HepG2 (cell line): ENCODE measurements around the gene NME7.
"Not testable (repeated sequence)": the region's sequence is repeated elsewhere in the genome, so short reads cannot be mapped to it uniquely, and the experiment has no call there.

Source experiments
- ADNP ChIP-seq: sonication (generic); formaldehyde crosslinking; IDR thresholded peaks from 2 replicates; pipeline ENCODE4 v1.4.0; 2020; ENCODE audit warnings: missing genetic modification reagents
- CBFB ChIP-seq: sonication (generic); formaldehyde crosslinking; IDR thresholded peaks from 2 replicates; pipeline ENCODE4 v1.4.0; 2020; ENCODE audit warnings: missing genetic modification reagents
- CTCF ChIP-seq: sonication (generic); formaldehyde crosslinking; IDR thresholded peaks from 2 replicates; pipeline ENCODE4 v1.5.0; 2020; ENCODE audit warnings: mild to moderate bottlenecking, missing genetic modification reagents, moderate library complexity
- ELF4 ChIP-seq: sonication (generic); formaldehyde crosslinking; IDR thresholded peaks from 2 replicates; pipeline ENCODE4 v1.5.0; 2020; ENCODE audit warnings: missing genetic modification reagents, mild to moderate bottlenecking, moderate library complexity, borderline replicate concordance
- EZH2 ChIP-seq: conservative IDR thresholded peaks from 2 replicates; pipeline ENCODE4 v1.6.1; 2012; ENCODE audit warnings: mild to moderate bottlenecking, low read depth, low read length, moderate library complexity
- HNF4G ChIP-seq, 2 experiments: sonication (generic) in 1 of 2; formaldehyde crosslinking in 1 of 2; IDR thresholded peaks; 2 replicates each; pipeline versions ENCODE4 v1.4.0 to v1.6.1; 2011 to 2020; ENCODE audit warnings: borderline replicate concordance in 2 of 2, low read depth in 2 of 2, mild to moderate bottlenecking in 2 of 2, low read length in 1 of 2, missing genetic modification reagents in 1 of 2, moderate library complexity in 1 of 2
- IRF2 ChIP-seq: IDR thresholded peaks from 2 replicates; pipeline ENCODE4 v1.6.1; 2018; ENCODE audit warnings: missing genetic modification reagents, missing compliant biosample characterization
- KLF16 ChIP-seq, 2 experiments: sonication (generic) in 1 of 2; formaldehyde crosslinking in 1 of 2; IDR thresholded peaks; 2 replicates each; pipeline versions ENCODE4 v1.6.1 to v1.8.0; 2016 to 2023; ENCODE audit warnings: missing genetic modification reagents in 2 of 2, missing compliant biosample characterization in 1 of 2
- NFKBIZ ChIP-seq: IDR thresholded peaks from 2 replicates; pipeline ENCODE4 v1.6.1; 2018; ENCODE audit warnings: missing genetic modification reagents, missing compliant biosample characterization
- PCBP1 ChIP-seq: fragments of 200-400 bp; formaldehyde crosslinking; IDR thresholded peaks from 2 replicates; pipeline ENCODE4 v1.6.1; 2017; ENCODE audit warnings: mild to moderate bottlenecking, low read depth, low read length, borderline replicate concordance
- POLR2A ChIP-seq, 2 experiments: IDR thresholded peaks; 2 replicates each; pipeline ENCODE4 v1.6.1; 2011; ENCODE audit warnings: low read depth in 2 of 2, low read length in 2 of 2, mild to moderate bottlenecking in 1 of 2, moderate library complexity in 1 of 2; ENCODE audit not compliant: insufficient read depth in 1 of 2
- RELA ChIP-seq: sonication (generic); formaldehyde crosslinking; IDR thresholded peaks from 2 replicates; pipeline ENCODE4 v1.4.0; 2020; ENCODE audit warnings: missing genetic modification reagents
- ZBTB4 ChIP-seq: sonication (generic); formaldehyde crosslinking; IDR thresholded peaks from 2 replicates; pipeline ENCODE4 v1.4.0; 2020; ENCODE audit warnings: missing genetic modification reagents, mild to moderate bottlenecking, borderline replicate concordance

DNA sequence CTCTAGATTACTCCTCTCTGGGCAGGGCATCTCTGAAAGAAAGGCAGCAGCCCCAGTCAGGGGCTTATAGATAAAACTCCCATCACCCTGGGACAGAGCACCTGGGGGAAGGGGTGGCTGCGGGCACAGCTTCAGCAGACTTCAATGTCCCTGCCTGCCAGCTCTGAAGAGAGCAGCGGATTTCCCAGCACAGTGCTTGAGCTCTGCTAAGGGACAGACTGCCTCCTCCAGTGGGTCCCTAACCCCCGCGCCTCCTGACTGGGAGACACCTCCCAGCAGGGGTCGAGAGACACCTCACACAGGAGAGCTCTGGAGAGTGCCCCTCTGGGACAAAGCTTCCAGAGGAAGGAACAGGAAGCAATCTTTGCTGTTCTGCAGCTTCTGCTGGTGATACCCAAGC, 40.7 kb upstream of the NME7 start:
- TF ChIP-seq CTCF (CRISPR knock-in tag); RELA; NFKBIZ; CBFB; IRF2 (CRISPR knock-in tag); PCBP1; ZBTB4 (CRISPR knock-in tag); POLR2A (IDR thresholded peaks at IDR 0.05; ENCODE audit: insufficient read depth in 1 of 2, low read depth in 2 of 2, low read length in 2 of 2); EZH2; ELF4 (CRISPR knock-in tag); KLF16 (CRISPR knock-in tag; IDR thresholded peaks at IDR 0.05); ADNP (CRISPR knock-in tag); HNF4G (IDR thresholded peaks at IDR 0.05; ENCODE audit: borderline replicate concordance, low read depth, low read length); HNF4G (CRISPR knock-in tag; IDR thresholded peaks at IDR 0.05; ENCODE audit: borderline replicate concordance, low read depth): not testable (repeated sequence)
